GM03348 (cell line): ENCODE results near the gene PLEKHN1.
"Not testable (repeated sequence)": the region's sequence is repeated elsewhere in the genome, so short reads cannot be mapped to it uniquely, and the experiment has no call there.

Experiments
- DNase-seq: peaks from one replicate; pipeline ENCODE4 v3.0.0; 2012; ENCODE audit warnings: low spot score

PLEKHN1 gene

GRCh38 chr1:943545-944340 lies 22.5 kb upstream of the PLEKHN1 start:
- DNase-seq = no peak

GRCh38 chr1:944341-945325 lies 21.6 kb upstream of the PLEKHN1 start:
- peak; percentile 52 for DNase-seq

- no peak for DNase-seq
Observed at GRCh38 chr1:945688-946556, 20.4 kb upstream of the PLEKHN1 start.

- not testable (repeated sequence) for DNase-seq
Observed at GRCh38 chr1:946811-947210, 19.5 kb upstream of the PLEKHN1 start.

- no peak for DNase-seq
Observed at GRCh38 chr1:947958-948357, 18.3 kb upstream of the PLEKHN1 start.

- DNase-seq = no peak
Observed at GRCh38 chr1:950268-950667, 16.0 kb upstream of the PLEKHN1 start.

- no peak for DNase-seq
Observed at GRCh38 chr1:950881-951280, 15.4 kb upstream of the PLEKHN1 start.

GRCh38 chr1:951364-951763 lies 14.9 kb upstream of the PLEKHN1 start:
- no peak for DNase-seq

- DNase-seq = no peak
Observed at GRCh38 chr1:952201-952600, 14.1 kb upstream of the PLEKHN1 start.

- no peak for DNase-seq
Observed at GRCh38 chr1:952603-953002, 13.7 kb upstream of the PLEKHN1 start.

- no peak for DNase-seq
Observed at GRCh38 chr1:953524-954320, 12.6 kb upstream of the PLEKHN1 start.

- no peak for DNase-seq
Observed at GRCh38 chr1:954927-955326, 11.4 kb upstream of the PLEKHN1 start.

- DNase-seq = no peak
Observed at GRCh38 chr1:955474-955873, 10.8 kb upstream of the PLEKHN1 start.

- DNase-seq = no peak
Observed at GRCh38 chr1:956636-957035, 9.6 kb upstream of the PLEKHN1 start.

GRCh38 chr1:958823-959730 lies 7.2 kb upstream of the PLEKHN1 start, which contains the start of gene NOC2L:
Gene NOC2L, minus strand, starts transcription at chr1:959256. Its CDS starts 16 bp downstream, at chr1:959240.
- peak; percentile 96 for DNase-seq

GRCh38 chr1:959731-960362 lies 6.4 kb upstream of the PLEKHN1 start:
- DNase-seq = no peak

GRCh38 chr1:960363-961131 lies 5.7 kb upstream of the PLEKHN1 start, which contains the start of gene KLHL17:
Gene KLHL17, plus strand, starts transcription at chr1:960584. Its CDS starts 110 bp downstream, at chr1:960694.
- DNase-seq = peak; percentile 92

GRCh38 chr1:961132-961669 lies 5.1 kb upstream of the PLEKHN1 start:
- DNase-seq = peak; percentile 62
